GM21717 (cell line): ENCODE measurements around the gene PLEKHB2.
"Not testable (repeated sequence)": the region's sequence is repeated elsewhere in the genome, so short reads cannot be mapped to it uniquely, and the experiment has no call there.

Experiments used
- ATAC-seq: cut with Tn5 transposase; IDR thresholded peaks from one replicate; pipeline ENCODE4 v1.9.1; 2021; ENCODE audit warnings: mild to moderate bottlenecking, moderate library complexity; ENCODE audit not compliant: unreplicated experiment

Gene PLEKHB2

GRCh38 chr2:131196186-131196585, 91.0 kb downstream of the PLEKHB2 start:
- not testable (repeated sequence) for ATAC-seq
